Measurements from ENCODE around the gene SHISA5.

DNA sequence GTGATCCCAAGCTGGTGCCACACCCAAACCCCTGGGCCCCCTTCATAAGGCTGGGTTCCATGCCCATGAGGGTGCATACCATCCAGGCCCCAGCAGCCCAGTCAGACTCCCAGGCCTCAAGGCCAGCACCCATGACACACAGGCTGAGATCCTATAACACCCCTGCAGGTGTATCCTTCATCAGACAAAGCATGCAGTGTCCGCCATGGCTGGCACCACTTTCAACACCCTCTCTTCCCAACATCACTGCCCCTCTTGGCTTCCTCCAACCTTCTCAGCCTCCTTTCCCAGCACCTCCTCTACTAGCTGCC lies 67.5 kb downstream of the SHISA5 start:
- TF ChIP-seq EZH2 (IDR thresholded peaks at IDR 0.05) (no peak), POLR2AphosphoS5 (IDR thresholded peaks at IDR 0.05; ENCODE audit: borderline replicate concordance, low read depth, low read length) (no peak), FOXP2 (optimal IDR thresholded peaks at IDR 0.05; ENCODE audit: control extremely low read depth, extremely low read length, insufficient read depth) (no peak)

Data from SK-N-MC (cell line).